ENCODE measurements around the gene ABCG5.
A peak's percentile ranks its signal among the peaks of the same experiment; 100 is the strongest.

ABCG5 gene
- 0 to 2.5 (median 0) reads per million in 17 experiments for total RNA-seq

- DNase-seq, result no peak
Observed at GRCh38 chr2:43838560-43839267, at the start of gene ABCG5, which contains the start of gene ABCG8. TSS of gene ABCG5 (minus strand) at chr2:43838839. CDS start at chr2:43838679, 160 bp downstream. TSS of gene ABCG8 (plus strand) at chr2:43838971. CDS start at chr2:43839054, 83 bp downstream.

GRCh38 chr2:43887176-43887575 is 48.5 kb upstream of the ABCG5 start:
- DNase-seq, result no peak

GRCh38 chr2:43885132-43885632 is 46.5 kb upstream of the ABCG5 start:
- DNase-seq, result no peak

- no peak for DNase-seq
Observed at GRCh38 chr2:43884689-43885088, 46.0 kb upstream of the ABCG5 start.

- DNase-seq, result no peak
Observed at GRCh38 chr2:43882312-43882711, 43.7 kb upstream of the ABCG5 start.

- DNase-seq, result no peak
Observed at GRCh38 chr2:43880952-43881351, 42.3 kb upstream of the ABCG5 start.

- no peak for DNase-seq
Observed at GRCh38 chr2:43880471-43880870, 41.8 kb upstream of the ABCG5 start.

GRCh38 chr2:43879261-43879660 is 40.6 kb upstream of the ABCG5 start:
- DNase-seq, result no peak

- peak; percentile 62 to 72 (median 68) for DNase-seq
Observed at GRCh38 chr2:43877782-43878464, 39.3 kb upstream of the ABCG5 start.

- no peak for DNase-seq
Observed at GRCh38 chr2:43874776-43875451, 36.3 kb upstream of the ABCG5 start.

- DNase-seq, result no peak
Observed at GRCh38 chr2:43872151-43872550, 33.5 kb upstream of the ABCG5 start.

GRCh38 chr2:43855292-43855691 is 16.7 kb upstream of the ABCG5 start:
- DNase-seq, result no peak

- no peak for DNase-seq
Observed at GRCh38 chr2:43854671-43855070, 16.0 kb upstream of the ABCG5 start.

- DNase-seq, result no peak
Observed at GRCh38 chr2:43853141-43854081, 14.8 kb upstream of the ABCG5 start.

- DNase-seq, result no peak
Observed at GRCh38 chr2:43852196-43852730, 13.6 kb upstream of the ABCG5 start.

- DNase-seq, result no peak
Observed at GRCh38 chr2:43851011-43851980, 12.7 kb upstream of the ABCG5 start.

GRCh38 chr2:43848214-43848613 is 9.6 kb upstream of the ABCG5 start:
- no peak for DNase-seq

- DNase-seq, result no peak
Observed at GRCh38 chr2:43846140-43846793, 7.6 kb upstream of the ABCG5 start.

GRCh38 chr2:43845181-43845580 is 6.5 kb upstream of the ABCG5 start:
- DNase-seq, result no peak

GRCh38 chr2:43842866-43843226 is 4.2 kb upstream of the ABCG5 start:
- no peak for DNase-seq
